ENCODE data around the gene RACGAP1. TPM values are rescaled to one million over a fixed set of nuclear protein-coding genes. Genes with fewer than 3 reads are reported as not detected.

The RACGAP1 gene
- total and polyA plus RNA-seq, 2 of the 8 experiments (the other 6 are each of a cell fraction or from before 2014, with no cell fraction given) = 18.0 to 66.3 TPM

- TF ChIP-seq NANOG (IDR thresholded peaks at IDR 0.05; ENCODE audit: insufficient read depth, low read depth, low read length, poor library complexity, severe bottlenecking) = no peak
- TF ChIP-seq MAX (IDR thresholded peaks at IDR 0.05) = no peak
- no peak for TF ChIP-seq ASH2L (IDR thresholded peaks at IDR 0.05; ENCODE audit: low read length)
- TF ChIP-seq CHD1 (IDR thresholded peaks at IDR 0.05; ENCODE audit: low read depth, low read length) = no peak
- no peak for TF ChIP-seq POU5F1 (IDR thresholded peaks at IDR 0.05; ENCODE audit: low read depth, low read length)
- TF ChIP-seq CTCF (IDR thresholded peaks at IDR 0.05; ENCODE audit: control extremely low read depth in 1 of 3, insufficient read depth in 1 of 3, low read depth in 1 of 3, low read length in 3 of 3) = no peak
These were observed 72.1 kb downstream of the RACGAP1 start (continued) for GRCh38 chr12:49953151-49953550.
